ENCODE data around the gene MID1IP1.

The MID1IP1 gene, protein sequence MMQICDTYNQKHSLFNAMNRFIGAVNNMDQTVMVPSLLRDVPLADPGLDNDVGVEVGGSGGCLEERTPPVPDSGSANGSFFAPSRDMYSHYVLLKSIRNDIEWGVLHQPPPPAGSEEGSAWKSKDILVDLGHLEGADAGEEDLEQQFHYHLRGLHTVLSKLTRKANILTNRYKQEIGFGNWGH

GRCh38 chrX:38800981-38801845, at the start of gene MID1IP1:
Gene MID1IP1 (plus strand): TSS chrX:38801459. CDS start chrX:38804947, 3,488 bp downstream.
- DNase-seq: peak; percentile 89

GRCh38 chrX:38754102-38754790, 47.0 kb upstream of the MID1IP1 start:
- no peak for DNase-seq

DNA sequence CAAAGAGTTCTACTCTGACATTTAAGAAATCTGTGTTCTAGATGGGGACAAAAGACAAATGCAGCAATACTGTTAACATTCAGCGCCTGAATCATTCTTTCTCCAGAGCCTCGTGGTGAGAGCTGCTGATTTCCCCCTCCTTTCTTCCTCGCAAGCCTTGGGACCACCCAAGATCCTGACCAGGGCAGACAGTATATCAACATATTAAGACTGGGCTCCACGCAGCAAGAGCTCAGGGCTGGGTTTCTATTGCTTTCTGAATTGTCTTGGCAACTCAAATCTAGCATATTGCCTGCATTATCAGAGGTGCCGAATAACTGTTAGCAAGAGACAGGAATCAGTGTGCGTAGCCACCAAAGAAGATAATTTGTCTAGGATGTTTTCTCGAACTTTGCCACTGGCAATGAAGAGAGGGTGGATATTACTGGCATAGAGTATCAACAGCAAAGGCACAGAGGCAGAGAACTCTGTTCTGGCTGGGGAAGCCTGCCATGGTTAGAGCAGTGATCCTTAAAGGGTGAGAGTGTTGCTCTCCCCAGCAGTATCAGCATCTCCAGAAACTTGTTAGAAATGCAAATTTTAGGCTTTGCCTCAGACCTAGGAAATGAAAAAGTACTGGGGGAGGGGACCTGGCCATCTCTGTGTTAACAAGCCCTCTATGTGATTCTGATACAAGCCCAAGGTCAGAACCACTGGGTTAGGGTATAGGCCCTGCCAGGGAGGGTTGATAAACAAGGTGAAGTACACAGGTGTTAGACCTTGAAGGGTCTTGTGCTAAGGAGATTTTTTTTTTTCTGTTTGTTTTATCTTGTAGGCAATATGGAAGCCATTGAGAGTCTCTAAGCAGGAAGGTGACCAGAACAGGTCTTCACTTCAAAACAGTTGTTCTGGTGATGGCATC, 46.2 kb upstream of the MID1IP1 start:
- no peak for DNase-seq

- DNase-seq: no peak
Observed at GRCh38 chrX:38760883-38761282, 40.4 kb upstream of the MID1IP1 start.

- no peak for DNase-seq
Observed at GRCh38 chrX:38768079-38768478, 33.2 kb upstream of the MID1IP1 start.

- no peak for DNase-seq
Observed at GRCh38 chrX:38770152-38770551, 31.1 kb upstream of the MID1IP1 start.

DNA sequence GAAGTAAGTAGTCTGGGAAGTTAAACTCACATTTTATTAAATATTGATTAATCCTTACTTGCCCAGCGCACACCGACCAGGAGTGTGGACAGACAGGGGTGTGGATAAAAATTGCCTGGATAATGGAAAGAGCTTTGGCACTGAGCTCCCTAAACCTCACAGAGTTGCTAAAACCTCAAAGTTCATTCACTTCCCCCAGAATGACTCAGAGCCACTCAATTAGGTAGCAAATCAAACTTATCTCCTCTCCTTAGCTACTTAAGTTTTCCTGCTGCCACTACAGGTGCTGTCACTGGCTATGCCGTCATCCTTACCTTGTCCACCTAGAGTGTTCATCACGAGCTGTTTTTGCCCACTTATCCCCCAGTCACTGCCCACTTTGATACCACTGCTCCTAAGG, 27.0 kb upstream of the MID1IP1 start:
- no peak for DNase-seq

DNA sequence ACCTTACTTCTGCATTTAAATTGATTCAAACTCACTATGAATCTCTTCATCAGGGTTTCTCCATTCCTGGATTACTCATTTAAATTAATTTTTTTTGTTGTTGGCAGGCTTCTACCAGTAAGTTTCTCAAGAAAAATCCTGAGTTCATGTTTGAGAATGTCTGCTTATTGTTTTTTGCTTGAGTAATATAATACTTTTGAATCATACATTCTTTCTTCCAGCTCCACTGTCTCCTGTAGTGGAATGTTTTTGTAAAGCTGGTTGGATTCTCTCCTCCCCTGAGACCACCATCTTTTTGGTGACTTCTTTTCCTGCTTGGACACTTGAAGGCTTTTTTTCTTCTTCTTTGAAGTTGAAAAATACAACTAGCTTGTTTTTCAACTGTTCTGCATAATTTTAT, 4.3 kb upstream of the MID1IP1 start:
- DNase-seq: no peak

GRCh38 chrX:38798956-38799355, 2.3 kb upstream of the MID1IP1 start:
- no peak for DNase-seq

DNA sequence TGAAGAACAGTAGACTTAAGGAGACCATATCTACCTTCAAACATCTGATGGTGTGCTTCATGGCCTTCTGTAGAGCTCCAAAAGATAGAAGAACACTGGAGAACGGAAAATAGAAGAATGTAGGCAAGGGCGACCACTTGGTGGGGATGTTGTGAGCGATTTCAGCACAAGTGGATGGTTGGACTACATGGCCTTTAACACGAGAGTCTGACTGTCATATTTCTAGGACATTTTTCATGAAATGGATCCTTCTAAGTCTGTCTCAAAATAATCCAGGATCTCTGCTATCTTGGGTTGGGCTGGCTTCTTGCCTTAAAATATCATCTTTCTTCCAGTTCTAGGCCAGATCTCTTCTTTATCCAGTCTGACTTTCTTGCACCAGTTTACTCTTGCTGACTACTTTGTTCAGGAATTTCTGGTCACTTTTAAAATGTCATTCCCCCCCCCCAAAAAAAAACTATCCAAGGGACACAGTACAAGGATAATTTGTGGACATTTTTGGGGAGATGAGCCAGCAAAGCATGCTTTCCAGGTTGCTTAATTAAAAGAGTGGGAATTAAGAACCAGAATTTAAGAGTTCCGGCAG, 1.2 kb upstream of the MID1IP1 start:
- no peak for DNase-seq

GRCh38 chrX:38803243-38803587, 2.0 kb downstream of the MID1IP1 start:
- DNase-seq: no peak

GRCh38 chrX:38803588-38804431, 2.6 kb downstream of the MID1IP1 start:
- DNase-seq: peak; percentile 37

DNA sequence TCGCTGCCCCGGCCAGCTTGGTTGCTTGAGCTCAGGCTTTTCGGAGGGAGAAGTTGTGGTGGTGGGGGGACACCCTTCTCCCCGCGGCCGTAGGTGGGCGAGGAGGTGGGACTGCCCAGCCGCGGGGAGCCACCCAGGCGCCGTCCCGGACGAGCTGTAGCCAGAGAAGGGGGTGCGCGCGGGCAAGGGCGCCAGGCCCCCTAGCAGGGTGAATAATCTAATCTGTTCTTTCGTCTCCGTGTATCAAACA, 3.1 kb downstream of the MID1IP1 start:
- no peak for DNase-seq

GRCh38 chrX:38804682-38805431, 3.6 kb downstream of the MID1IP1 start:
- no peak for DNase-seq

DNA sequence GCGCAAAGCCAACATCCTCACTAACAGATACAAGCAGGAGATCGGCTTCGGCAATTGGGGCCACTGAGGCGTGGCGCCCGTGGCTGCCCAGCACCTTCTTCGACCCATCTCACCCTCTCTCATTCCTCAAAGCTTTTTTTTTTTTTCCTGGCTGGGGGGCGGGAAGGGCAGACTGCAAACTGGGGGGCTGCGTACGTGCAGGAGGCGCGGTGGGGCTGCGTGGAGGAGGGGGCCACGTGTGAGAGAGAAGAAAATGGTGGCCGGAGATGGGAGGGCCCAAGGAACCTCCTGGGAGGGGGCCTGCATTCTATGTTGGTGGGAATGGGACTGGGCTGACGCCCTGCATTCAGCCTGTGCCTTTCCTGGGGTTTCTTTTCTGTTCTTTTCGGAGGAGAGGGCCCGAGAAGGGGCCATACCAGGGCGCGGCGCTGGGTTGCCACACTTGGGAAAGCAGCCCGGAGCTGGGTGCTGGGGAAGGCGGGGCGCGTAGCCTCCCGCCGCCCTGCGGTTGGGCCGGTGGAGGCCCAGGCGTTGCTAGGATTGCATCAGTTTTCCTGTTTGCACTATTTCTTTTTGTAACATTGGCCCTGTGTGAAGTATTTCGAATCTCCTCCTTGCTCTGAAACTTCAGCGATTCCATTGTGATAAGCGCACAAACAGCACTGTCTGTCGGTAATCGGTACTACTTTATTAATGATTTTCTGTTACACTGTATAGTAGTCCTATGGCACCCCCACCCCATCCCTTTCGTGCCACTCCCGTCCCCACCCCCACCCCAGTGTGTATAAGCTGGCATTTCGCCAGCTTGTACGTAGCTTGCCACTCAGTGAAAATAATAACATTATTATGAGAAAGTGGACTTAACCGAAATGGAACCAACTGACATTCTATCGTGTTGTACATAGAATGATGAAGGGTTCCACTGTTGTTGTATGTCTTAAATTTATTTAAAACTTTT, 4.5 kb downstream of the MID1IP1 start:
- DNase-seq: peak; percentile 17

DNA sequence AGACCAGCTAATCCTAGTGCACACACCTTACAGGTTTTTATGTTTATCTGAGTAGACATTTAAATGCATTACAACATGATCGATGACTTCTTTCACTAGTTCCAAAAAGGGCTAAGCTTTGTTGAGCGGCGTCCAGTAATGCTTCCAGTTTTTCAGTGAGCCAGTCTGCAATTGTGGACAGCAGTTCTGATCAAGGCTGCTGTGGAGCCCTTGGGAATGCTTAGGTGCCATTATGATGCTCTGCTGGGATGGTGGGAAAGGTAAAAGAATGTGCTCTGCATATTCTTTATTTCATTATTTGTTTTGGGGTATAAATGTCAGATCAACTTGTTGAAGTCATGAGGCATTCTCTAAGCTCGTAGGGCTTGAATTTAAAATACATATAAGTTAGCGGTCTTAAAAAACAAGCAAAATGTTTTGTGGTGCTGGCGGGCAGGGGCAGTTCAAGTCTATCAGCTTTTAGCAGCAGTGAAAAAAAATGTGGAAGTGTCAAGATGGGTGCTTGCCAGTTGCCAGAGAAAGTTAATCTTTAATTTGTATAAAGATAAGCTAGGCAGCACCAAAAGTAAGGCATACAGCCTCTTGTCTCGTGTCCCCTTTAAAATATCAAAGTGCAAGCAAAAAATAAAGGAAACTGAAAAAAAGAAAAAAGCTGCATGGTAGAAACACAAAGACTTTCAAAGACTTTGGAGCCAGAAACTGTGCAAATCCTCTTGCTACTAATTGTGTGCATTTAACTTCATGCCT, 5.8 kb downstream of the MID1IP1 start:
- DNase-seq: no peak

- no peak for DNase-seq
Observed at GRCh38 chrX:38807873-38808272, 6.6 kb downstream of the MID1IP1 start.

DNA sequence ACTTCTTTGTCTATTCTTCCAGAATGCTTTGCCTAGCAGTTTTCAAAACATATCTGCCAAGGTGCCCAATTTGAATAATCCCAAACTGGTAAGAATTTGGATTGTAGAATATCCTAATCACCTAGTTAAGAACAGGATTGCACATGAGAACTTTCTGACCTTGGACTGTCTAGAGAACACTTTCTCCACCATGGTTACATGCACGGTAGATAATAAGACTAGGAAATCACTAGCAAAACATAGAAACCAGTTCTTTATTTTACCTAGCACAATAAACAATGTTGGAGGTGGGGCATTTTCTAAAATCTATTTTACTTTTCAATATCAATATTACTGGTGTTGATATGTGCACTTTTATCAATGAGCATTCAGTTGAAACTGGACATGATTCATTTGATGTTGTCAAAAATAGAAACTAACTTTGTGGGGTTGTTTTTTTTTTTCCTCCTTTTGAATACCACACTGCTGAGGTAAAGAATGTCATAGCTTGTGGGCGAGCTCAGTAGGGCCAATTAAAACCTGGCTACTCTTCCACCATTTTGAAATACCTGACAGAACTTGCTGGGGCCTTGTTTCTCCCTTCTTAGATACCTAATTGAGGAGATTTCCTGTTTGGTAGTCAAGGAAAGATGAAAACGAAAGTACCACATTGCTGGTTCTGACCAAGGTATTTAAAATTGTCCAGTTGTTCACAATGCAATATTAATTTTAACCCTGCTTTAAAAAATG, 10.4 kb downstream of the MID1IP1 start:
- no peak for DNase-seq
